Stimulated activated CD8-positive, alpha-beta memory T cell treated with anti-CD3 and anti-CD28 coated beads, Interleukin-4, amount 100 ng/mL, for 1 hour (primary cell): ENCODE measurements around the gene ZFR2.
"Not testable (repeated sequence)": the region's sequence is repeated elsewhere in the genome, so short reads cannot be mapped to it uniquely, and the experiment has no call there.

Experiments
- DNase-seq, 2 donors: peaks; one replicate each; pipeline ENCODE4 v3.0.0-alpha.2; 2020; ENCODE audit warnings: low read depth in 2 of 2, low spot score in 1 of 2

Gene ZFR2

GRCh38 chr19:3868770-3869456 lies at the start of gene ZFR2:
ZFR2 (minus strand) TSS chr19:3869038; CDS start chr19:3869017, 21 bp downstream.
- DNase-seq: no peak

- DNase-seq: no peak
Observed at GRCh38 chr19:3916033-3916432, 47.2 kb upstream of the ZFR2 start.

GRCh38 chr19:3914199-3914598 lies 45.4 kb upstream of the ZFR2 start:
- DNase-seq: no peak

GRCh38 chr19:3910105-3910504 lies 41.3 kb upstream of the ZFR2 start:
- no peak for DNase-seq

GRCh38 chr19:3908266-3909054 lies 39.6 kb upstream of the ZFR2 start:
- DNase-seq: no peak

- DNase-seq: no peak
Observed at GRCh38 chr19:3907626-3908265, 38.9 kb upstream of the ZFR2 start.

GRCh38 chr19:3904233-3904632 lies 35.4 kb upstream of the ZFR2 start:
- no peak for DNase-seq

- DNase-seq: no peak
Observed at GRCh38 chr19:3902317-3902973, 33.6 kb upstream of the ZFR2 start.

GRCh38 chr19:3899531-3900294 lies 30.9 kb upstream of the ZFR2 start:
- DNase-seq: no peak

- DNase-seq: no peak
Observed at GRCh38 chr19:3898426-3898825, 29.6 kb upstream of the ZFR2 start.

GRCh38 chr19:3897936-3898335 lies 29.1 kb upstream of the ZFR2 start:
- DNase-seq: no peak

GRCh38 chr19:3895788-3896187 lies 26.9 kb upstream of the ZFR2 start:
- no peak for DNase-seq

GRCh38 chr19:3894959-3895358 lies 26.1 kb upstream of the ZFR2 start:
- not testable (repeated sequence) for DNase-seq

GRCh38 chr19:3893509-3894179 lies 24.8 kb upstream of the ZFR2 start:
- no peak for DNase-seq

GRCh38 chr19:3890591-3890990 lies 21.8 kb upstream of the ZFR2 start:
- DNase-seq: no peak

- no peak for DNase-seq
Observed at GRCh38 chr19:3882041-3882384, 13.2 kb upstream of the ZFR2 start.

- DNase-seq: no peak
Observed at GRCh38 chr19:3881272-3882040, 12.6 kb upstream of the ZFR2 start.

GRCh38 chr19:3880471-3881271 lies 11.8 kb upstream of the ZFR2 start, which contains the start of gene ATCAY:
ATCAY (plus strand) TSS chr19:3880685; CDS start chr19:3885768, 5,083 bp downstream.
- DNase-seq: no peak

GRCh38 chr19:3879656-3880055 lies 10.8 kb upstream of the ZFR2 start:
- no peak for DNase-seq
